Gastroesophageal sphincter (tissue), 4 donors: Measurements from ENCODE around the gene ITCH. TPM values are rescaled to one million over a fixed set of nuclear protein-coding genes. Genes with fewer than 3 reads are reported as not detected.
"Not testable (repeated sequence)": the region's sequence is repeated elsewhere in the genome, so short reads cannot be mapped to it uniquely, and the experiment has no call there.

Experiments used
- ATAC-seq: fragments of 150-250 bp; one replicate; pipeline ENCODE4 v1.9.1; 2016; ENCODE audit warnings: mild to moderate bottlenecking, moderate library complexity
- H3K27ac ChIP-seq, 4 donors: fragments of 200-600 bp; sonication (generic) in 3 of 4; 1 replicate in 3 of 4; 2 replicates in 1 of 4; pipeline ENCODE4 v1.5.1; 2016 to 2019
- H3K27me3 ChIP-seq: fragments of 200-600 bp; sonication (generic); one replicate; pipeline ENCODE4 v1.5.1; 2019
- H3K36me3 ChIP-seq, 2 donors: fragments of 200-600 bp; sonication (generic); one replicate each; pipeline ENCODE4 v1.5.1; 2019; ENCODE audit warnings: control low read depth in 1 of 2
- H3K4me1 ChIP-seq, 3 donors: fragments of 200-600 bp; sonication (generic); 1 replicate in 2 of 3; 2 replicates in 1 of 3; pipeline ENCODE4 v1.5.1; 2016 to 2019; ENCODE audit warnings: control low read depth in 2 of 3
- H3K4me3 ChIP-seq, 2 donors: fragments of 200-600 bp; sonication (generic); one replicate each; pipeline ENCODE4 v1.5.1; 2019; ENCODE audit warnings: mild to moderate bottlenecking in 1 of 2, moderate library complexity in 1 of 2
- H3K9me3 ChIP-seq, 3 donors: fragments of 200-600 bp; sonication (generic); one replicate each; pipeline ENCODE4 v1.5.1; 2017 to 2019; ENCODE audit warnings: control low read depth in 2 of 3
- CTCF ChIP-seq, 4 experiments: fragments of 200-600 bp in 2 of 4; fragments of 450-650 bp in 2 of 4; sonication (generic) in 1 of 4; IDR thresholded peaks; one replicate each; pipeline ENCODE4 v1.5.1; 2017 to 2019; ENCODE audit warnings: antibody characterized with exemption in 4 of 4, mild to moderate bottlenecking in 2 of 4, moderate library complexity in 2 of 4
- EP300 ChIP-seq: sonication (generic); formaldehyde crosslinking; IDR thresholded peaks from one replicate; pipeline ENCODE4 v1.6.1; 2017; ENCODE audit warnings: antibody characterized with exemption, mild to moderate bottlenecking
- POLR2A ChIP-seq, 2 donors: fragments of 450-650 bp; IDR thresholded peaks; one replicate each; pipeline ENCODE4 v1.6.1; 2017; ENCODE audit warnings: antibody characterized with exemption in 2 of 2, mild to moderate bottlenecking in 2 of 2, moderate library complexity in 1 of 2
- POLR2AphosphoS5 ChIP-seq: sonication (generic); formaldehyde crosslinking; IDR thresholded peaks from one replicate; pipeline ENCODE4 v1.6.1; 2017; ENCODE audit warnings: antibody characterized with exemption
- WGBS, 2 donors: methylation state at CpG; one replicate each; pipeline ENCODE4 v1.1.5; 2018; ENCODE audit warnings: low coverage in 1 of 2; 5-methylcytosine and 5-hydroxymethylcytosine counted together
- total RNA-seq, 4 donors: library from RNA; depleted of rRNA; stranded (reverse); fragments of >200 nt; gene quantifications; one replicate each; pipeline ENCODE4 v1.1.0, GENCODE V29; 2016

The ITCH gene
- total RNA-seq, 4 donors from 2014 or later = 59.5 to 75.5 (median 65.1) TPM

- Histone ChIP-seq H3K36me3 (peaks cover 0 to 31% of the 10 kb centered on the region in 2 donors), H3K4me3 (no peak overlapping the region), H3K27ac (no peak overlapping the region), H3K4me1 (peaks cover 0 to 41% (median 3%) of the 10 kb centered on the region in 3 donors), H3K9me3 (no peaks in the 10 kb centered on the region), H3K27me3 (no peaks in the 10 kb centered on the region)
- 93 to 97% methylated on average over 11 to 12 of the region's 16 CpGs for WGBS, 2 donors
- no peak for TF ChIP-seq CTCF (IDR thresholded peaks at IDR 0.05)
- no peak for TF ChIP-seq POLR2AphosphoS5
- no peak for ATAC-seq
These were observed 14.2 kb downstream of the ITCH start for GRCh38 chr20:34377072-34377847.

- H3K36me3 ChIP-seq = peaks cover 0 to 4% of the 10 kb centered on the region in 2 donors
- no peaks in the 10 kb centered on the region for H3K27me3 ChIP-seq
- H3K9me3 ChIP-seq = no peaks in the 10 kb centered on the region
- TF ChIP-seq POLR2A (IDR thresholded peaks at IDR 0.05) = no peak
- TF ChIP-seq CTCF (IDR thresholded peaks at IDR 0.05) = no peak
- no peak for TF ChIP-seq POLR2AphosphoS5
- TF ChIP-seq EP300 = no peak
- H3K27ac ChIP-seq = no peak overlapping the region
- no peak overlapping the region for H3K4me3 ChIP-seq
- 97 to 100% methylated on average over 1 to 3 of the region's 3 CpGs for WGBS, 2 donors
- H3K4me1 ChIP-seq = peaks cover 0 to 42% (median 7%) of the 10 kb centered on the region in 3 donors
- no peak for ATAC-seq
These were observed 19.1 kb downstream of the ITCH start for GRCh38 chr20:34382174-34382573.

GRCh38 chr20:34382877-34383455, 19.9 kb downstream of the ITCH start:
- not testable (repeated sequence) for H3K9me3 ChIP-seq, H3K27me3 ChIP-seq, ATAC-seq, H3K27ac ChIP-seq, H3K4me3 ChIP-seq, H3K36me3 ChIP-seq
- 95 to 96% methylated on average over 6 to 14 of the region's 14 CpGs for WGBS, 2 donors
- peaks cover 0 to 48% (median 7%) of the 10 kb centered on the region in 3 donors for H3K4me1 ChIP-seq

- Histone ChIP-seq H3K27me3 (no peaks in the 10 kb centered on the region), H3K27ac (no peak overlapping the region), H3K4me1 (peaks cover 0 to 58% (median 10%) of the 10 kb centered on the region in 3 donors), H3K36me3 (no peaks in the 10 kb centered on the region), H3K4me3 (no peak overlapping the region), H3K9me3 (no peaks in the 10 kb centered on the region)
- ATAC-seq = no peak
- no peak for TF ChIP-seq POLR2A (IDR thresholded peaks at IDR 0.05)
- no peak for TF ChIP-seq POLR2AphosphoS5
- TF ChIP-seq EP300 = no peak
- no peak for TF ChIP-seq CTCF (IDR thresholded peaks at IDR 0.05)
- 60 to 64% methylated on average over 1 of the region's 1 CpG for WGBS, 2 donors
These were observed 22.4 kb downstream of the ITCH start for GRCh38 chr20:34385464-34385863.

- Histone ChIP-seq H3K27ac (no peak overlapping the region), H3K36me3 (peaks cover 0 to 4% of the 10 kb centered on the region in 2 donors), H3K4me3 (no peak overlapping the region), H3K9me3 (no peaks in the 10 kb centered on the region), H3K27me3 (no peaks in the 10 kb centered on the region), H3K4me1 (peaks cover 0 to 67% (median 12%) of the 10 kb centered on the region in 3 donors)
- WGBS, 2 donors = 79 to 83% methylated on average over 3 of the region's 3 CpGs
- TF ChIP-seq POLR2AphosphoS5 (no peak), POLR2A (IDR thresholded peaks at IDR 0.05) (no peak), CTCF (IDR thresholded peaks at IDR 0.05) (no peak), EP300 (no peak)
- no peak for ATAC-seq
These were observed 24.9 kb downstream of the ITCH start for GRCh38 chr20:34388000-34388399.
